ENCODE measurements around the gene TNK2. TPM values are rescaled to one million over a fixed set of nuclear protein-coding genes. Genes with fewer than 3 reads are reported as not detected.

Gene TNK2
- total RNA-seq, 1 experiment from 2014 or later = 55.1 TPM

GRCh38 chr3:195825857-195826804, 82.2 kb downstream of the TNK2 start (continued):
- TF ChIP-seq REST (IDR thresholded peaks at IDR 0.05; ENCODE audit: low read depth) = no peak

GRCh38 chr3:195825191-195825588, 83.2 kb downstream of the TNK2 start:
- Histone ChIP-seq H3K27me3 (ENCODE audit: insufficient read depth, low read length) (no peaks in the 10 kb centered on the region), H3K9me2 (ENCODE audit: insufficient read depth) (no peaks in the 10 kb centered on the region), H3K4me3 (replicated peaks in 1 of 2; ENCODE audit: low read depth in 1 of 2, low read length in 2 of 2) (no peak overlapping the region), H3K9me3 (ENCODE audit: control insufficient read depth in 1 of 2, insufficient read depth in 1 of 2, low read depth in 1 of 2, low read length in 2 of 2) (no peaks in the 10 kb centered on the region), H3K36me3 (ENCODE audit: control insufficient read depth in 1 of 2, insufficient read depth in 2 of 2, low read length in 2 of 2) (no peaks in the 10 kb centered on the region), H3K9ac (ENCODE audit: low read length) (no peak overlapping the region), H3K27ac (ENCODE audit: low read depth, low read length) (no peak overlapping the region), H4K20me1 (ENCODE audit: insufficient read depth) (no peaks in the 10 kb centered on the region), H2AFZ (ENCODE audit: low read depth, low read length, poor library complexity, severe bottlenecking) (no peak overlapping the region), H3K79me2 (ENCODE audit: insufficient read depth, low read length) (no peaks in the 10 kb centered on the region), H3K4me2 (ENCODE audit: low read length) (no peak overlapping the region), H3K4me1 (ENCODE audit: control insufficient read depth in 1 of 2, insufficient read depth in 2 of 2, low read length in 2 of 2) (peaks cover 2 to 10% of the 10 kb centered on the region in 2 experiments; a peak in 1 of 4 replicates)
- TF ChIP-seq TCF7L2 (IDR thresholded peaks at IDR 0.05; ENCODE audit: borderline replicate concordance, extremely low read depth, insufficient read depth, insufficient read length) = no peak
- TF ChIP-seq SP1 (IDR thresholded peaks at IDR 0.05; ENCODE audit: low read depth) = no peak
- TF ChIP-seq EGR1 (IDR thresholded peaks at IDR 0.05; ENCODE audit: low read depth) = no peak
- TF ChIP-seq CEBPB (IDR thresholded peaks at IDR 0.05; ENCODE audit: low read depth) = no peak
- no peak for TF ChIP-seq REST (IDR thresholded peaks at IDR 0.05; ENCODE audit: low read depth)
- no peak for TF ChIP-seq POLR2AphosphoS5 (IDR thresholded peaks at IDR 0.05; ENCODE audit: low read depth, low read length)
- TF ChIP-seq POLR2A (IDR thresholded peaks at IDR 0.05; ENCODE audit: borderline replicate concordance, extremely low read depth, insufficient read depth, insufficient read length) = no peak
- no peak for TF ChIP-seq ZNF274 (IDR thresholded peaks at IDR 0.05; ENCODE audit: low read depth, low read length)
- no peak for TF ChIP-seq CTCF (IDR thresholded peaks at IDR 0.05 in 2 of 3, conservative IDR thresholded peaks at IDR 0.05 in 1 of 3; ENCODE audit: borderline replicate concordance in 1 of 3, insufficient read depth in 1 of 3, low read depth in 2 of 3, low read length in 2 of 3)
- no peak for TF ChIP-seq SRF (IDR thresholded peaks at IDR 0.05; ENCODE audit: low read depth)
- TF ChIP-seq ELF1 (IDR thresholded peaks at IDR 0.05; ENCODE audit: borderline replicate concordance, low read depth) = no peak
- no TSS peak for BruUV-seq (replicated peaks)
- no peak for DNase-seq (ENCODE audit: low read depth, low spot score)
- ATAC-seq = no peak
- ChIA-PET POLR2A (no interaction called here), CTCF (no interaction called here), RAD21 (ENCODE audit: low non-redundant PET in 1 of 2, low total read pairs in 2 of 2, uncharacterized antibody in 2 of 2, unreplicated experiment in 2 of 2) (no interaction called here)
- intact Hi-C loops (cut with micrococcal nuclease) = no loop called here

All from HCT116 (cell line).